Suprapubic skin (tissue), 4 donors: ENCODE measurements around the gene NHSL1. TPM values are rescaled to one million over a fixed set of nuclear protein-coding genes. Genes with fewer than 3 reads are reported as not detected.

Experiments
- DNase-seq, 2 donors: peaks; one replicate each; pipeline ENCODE4 v3.0.0-alpha.2; 2019; ENCODE audit warnings: low spot score in 2 of 2
- H3K27ac ChIP-seq: fragments of 200-600 bp; sonication (generic); one replicate; pipeline ENCODE4 v1.5.1; 2019
- H3K27me3 ChIP-seq: fragments of 200-600 bp; sonication (generic); one replicate; pipeline ENCODE4 v1.5.1; 2019
- H3K36me3 ChIP-seq: fragments of 200-600 bp; sonication (generic); one replicate; pipeline ENCODE4 v1.5.1; 2019
- H3K4me1 ChIP-seq: fragments of 200-600 bp; sonication (generic); one replicate; pipeline ENCODE4 v1.5.1; 2019
- H3K4me3 ChIP-seq: fragments of 200-600 bp; sonication (generic); one replicate; pipeline ENCODE4 v1.5.1; 2019; ENCODE audit warnings: mild to moderate bottlenecking
- H3K9me3 ChIP-seq: fragments of 200-600 bp; sonication (generic); one replicate; pipeline ENCODE4 v1.5.1; 2019
- EP300 ChIP-seq: sonication (generic); formaldehyde crosslinking; IDR thresholded peaks from one replicate; pipeline ENCODE4 v1.6.1; 2017; ENCODE audit warnings: antibody characterized with exemption
- POLR2A ChIP-seq, 2 donors: fragments of 450-650 bp; IDR thresholded peaks; one replicate each; pipeline ENCODE4 v1.6.1; 2017; ENCODE audit warnings: antibody characterized with exemption in 2 of 2, mild to moderate bottlenecking in 2 of 2, moderate library complexity in 2 of 2
- POLR2AphosphoS5 ChIP-seq, 3 donors: sonication (generic); formaldehyde crosslinking; IDR thresholded peaks; one replicate each; pipeline ENCODE4 v1.6.1; 2017; ENCODE audit warnings: antibody characterized with exemption in 3 of 3
- WGBS: methylation state at CpG from one replicate; pipeline ENCODE4 v1.1.5; 2018; 5-methylcytosine and 5-hydroxymethylcytosine counted together
- total RNA-seq, 4 donors: library from RNA; depleted of rRNA; stranded (reverse); fragments of >200 nt; gene quantifications; one replicate each; pipeline ENCODE4 v1.1.0, GENCODE V29; 2016
- TF ChIP-seq, protein P1 (sequence below), 2 donors: fragments of 200-600 bp in 1 of 2; fragments of 450-650 bp in 1 of 2; sonication (generic) in 1 of 2; IDR thresholded peaks; one replicate each; pipeline ENCODE4 v1.5.1; 2016 to 2019; ENCODE audit warnings: antibody characterized with exemption in 2 of 2, mild to moderate bottlenecking in 1 of 2, moderate library complexity in 1 of 2

NHSL1 gene
- total RNA-seq, 4 donors from 2014 or later, result 62.6 to 105 (median 79.8) TPM

DNA sequence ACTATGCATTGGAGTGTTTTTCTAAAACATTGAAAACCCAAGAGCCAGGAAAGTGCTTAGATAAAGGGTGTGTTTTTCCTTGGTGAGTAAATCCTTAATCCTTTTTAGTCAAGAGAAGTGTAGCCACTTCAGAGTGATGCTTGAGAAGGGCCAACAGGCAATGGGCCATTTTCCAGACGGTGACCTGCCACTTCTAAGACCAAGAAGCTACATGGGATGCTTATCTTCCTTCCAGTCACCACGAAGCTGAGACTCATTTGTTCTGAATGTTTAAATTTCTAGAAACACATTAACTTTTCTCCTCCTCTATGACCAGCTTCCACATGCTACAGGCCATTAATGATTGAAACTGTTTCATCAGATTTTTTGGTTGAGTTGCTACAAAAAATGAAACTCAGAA is 34.4 kb upstream of the NHSL1 start:
- WGBS, result 94% methylated on average over 2 of the region's 2 CpGs

DNA sequence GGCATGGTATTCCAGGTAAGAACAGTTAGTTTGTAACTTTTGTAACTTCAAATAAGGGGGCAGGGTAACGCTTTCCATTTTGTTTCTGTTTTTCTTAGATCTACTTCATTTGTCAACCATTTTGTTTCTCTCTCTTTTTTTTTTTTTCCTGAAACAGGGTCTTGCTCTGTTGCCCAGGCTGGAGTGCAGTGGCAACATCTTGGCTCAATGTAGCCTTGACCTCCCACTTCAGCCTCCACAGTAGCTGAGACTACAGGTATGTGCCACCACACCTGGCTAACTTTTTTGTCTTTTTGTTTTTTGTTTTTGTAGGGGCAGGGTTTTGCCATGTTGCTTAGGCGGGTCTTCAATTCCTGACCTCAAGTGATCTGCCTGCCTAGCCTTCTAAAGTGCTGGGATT is 32.1 kb upstream of the NHSL1 start:
- no peak for DNase-seq
- H3K4me3 ChIP-seq, result no peak overlapping the region
- H3K27ac ChIP-seq, result no peak overlapping the region
- no peaks in the 10 kb centered on the region for H3K27me3 ChIP-seq
- no peaks in the 10 kb centered on the region for H3K4me1 ChIP-seq
- TF ChIP-seq EP300 (no peak), POLR2AphosphoS5 (IDR thresholded peaks at IDR 0.05) (no peak), POLR2A (IDR thresholded peaks at IDR 0.05) (no peak)
- TF ChIP-seq, protein P1, sequence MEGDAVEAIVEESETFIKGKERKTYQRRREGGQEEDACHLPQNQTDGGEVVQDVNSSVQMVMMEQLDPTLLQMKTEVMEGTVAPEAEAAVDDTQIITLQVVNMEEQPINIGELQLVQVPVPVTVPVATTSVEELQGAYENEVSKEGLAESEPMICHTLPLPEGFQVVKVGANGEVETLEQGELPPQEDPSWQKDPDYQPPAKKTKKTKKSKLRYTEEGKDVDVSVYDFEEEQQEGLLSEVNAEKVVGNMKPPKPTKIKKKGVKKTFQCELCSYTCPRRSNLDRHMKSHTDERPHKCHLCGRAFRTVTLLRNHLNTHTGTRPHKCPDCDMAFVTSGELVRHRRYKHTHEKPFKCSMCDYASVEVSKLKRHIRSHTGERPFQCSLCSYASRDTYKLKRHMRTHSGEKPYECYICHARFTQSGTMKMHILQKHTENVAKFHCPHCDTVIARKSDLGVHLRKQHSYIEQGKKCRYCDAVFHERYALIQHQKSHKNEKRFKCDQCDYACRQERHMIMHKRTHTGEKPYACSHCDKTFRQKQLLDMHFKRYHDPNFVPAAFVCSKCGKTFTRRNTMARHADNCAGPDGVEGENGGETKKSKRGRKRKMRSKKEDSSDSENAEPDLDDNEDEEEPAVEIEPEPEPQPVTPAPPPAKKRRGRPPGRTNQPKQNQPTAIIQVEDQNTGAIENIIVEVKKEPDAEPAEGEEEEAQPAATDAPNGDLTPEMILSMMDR (IDR thresholded peaks at IDR 0.05), result no peak
- 100% methylated on average over 2 of the region's 2 CpGs for WGBS
- H3K9me3 ChIP-seq, result no peaks in the 10 kb centered on the region
- H3K36me3 ChIP-seq, result no peaks in the 10 kb centered on the region

More for the DNA sequence above, 34.4 kb upstream of the NHSL1 start:
- Histone ChIP-seq H3K27ac (no peak overlapping the region), H3K36me3 (no peaks in the 10 kb centered on the region), H3K4me1 (peaks cover 7% of the 10 kb centered on the region), H3K27me3 (no peaks in the 10 kb centered on the region), H3K9me3 (no peaks in the 10 kb centered on the region), H3K4me3 (no peak overlapping the region)
- TF ChIP-seq, protein P1 (IDR thresholded peaks at IDR 0.05), result no peak
- TF ChIP-seq POLR2AphosphoS5 (IDR thresholded peaks at IDR 0.05) (no peak), EP300 (no peak), POLR2A (IDR thresholded peaks at IDR 0.05) (no peak)
- no peak for DNase-seq

DNA sequence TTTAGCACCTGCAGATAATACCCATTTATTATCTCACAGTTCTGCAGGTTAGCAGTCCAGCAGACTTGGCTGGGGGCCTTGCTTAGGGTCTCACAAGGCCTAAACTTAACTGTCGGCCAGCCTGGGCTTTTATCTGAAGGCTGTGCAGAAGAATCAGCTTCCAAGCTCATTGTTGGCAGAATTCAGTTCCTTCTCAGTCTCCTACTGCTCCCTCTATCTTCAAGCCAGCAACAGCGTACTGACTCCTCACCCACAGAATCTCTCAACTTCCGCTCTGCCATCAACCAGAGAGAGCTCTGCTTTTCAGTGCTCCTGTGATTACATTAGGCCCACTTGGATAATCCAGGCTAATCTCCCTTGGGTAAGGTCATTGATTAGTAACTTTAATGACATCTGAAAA is 30.2 kb upstream of the NHSL1 start:
- H3K9me3 ChIP-seq, result no peaks in the 10 kb centered on the region
- H3K27ac ChIP-seq, result no peak overlapping the region
- TF ChIP-seq POLR2AphosphoS5 (IDR thresholded peaks at IDR 0.05) (no peak), POLR2A (IDR thresholded peaks at IDR 0.05) (no peak), EP300 (no peak)
- TF ChIP-seq, protein P1 (IDR thresholded peaks at IDR 0.05), result no peak
- H3K27me3 ChIP-seq, result no peaks in the 10 kb centered on the region
- H3K36me3 ChIP-seq, result no peaks in the 10 kb centered on the region
- H3K4me3 ChIP-seq, result no peak overlapping the region
- DNase-seq, result no peak
- no peaks in the 10 kb centered on the region for H3K4me1 ChIP-seq
- 91% methylated on average over 3 of the region's 3 CpGs for WGBS

DNA sequence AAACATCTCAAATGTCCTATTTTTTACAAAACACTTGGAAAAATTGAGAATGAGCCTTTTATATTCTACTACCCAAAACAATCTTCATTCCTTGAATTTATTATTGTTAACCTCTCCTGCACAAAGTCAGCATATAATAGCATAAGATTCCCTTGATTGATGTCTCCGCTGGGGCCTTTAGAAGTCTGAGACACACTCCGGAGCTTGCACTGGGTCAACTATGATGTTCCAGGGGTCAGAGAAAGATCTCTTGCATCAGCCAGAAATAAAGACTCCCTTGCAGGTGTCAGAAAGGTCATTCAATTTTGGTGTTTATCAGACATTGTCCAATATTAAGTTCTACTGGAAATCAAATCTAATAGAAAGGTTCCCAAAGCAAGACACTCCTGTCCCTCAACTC is 29.7 kb upstream of the NHSL1 start:
- TF ChIP-seq, protein P1 (IDR thresholded peaks at IDR 0.05), result no peak
- TF ChIP-seq POLR2AphosphoS5 (IDR thresholded peaks at IDR 0.05) (no peak), POLR2A (IDR thresholded peaks at IDR 0.05) (no peak), EP300 (no peak)
- no peak overlapping the region for H3K4me3 ChIP-seq
- no peak for DNase-seq
- H3K27me3 ChIP-seq, result no peaks in the 10 kb centered on the region
- no peaks in the 10 kb centered on the region for H3K4me1 ChIP-seq
- no peaks in the 10 kb centered on the region for H3K9me3 ChIP-seq
- H3K36me3 ChIP-seq, result no peaks in the 10 kb centered on the region
- H3K27ac ChIP-seq, result no peak overlapping the region
- 83% methylated on average over 2 of the region's 2 CpGs for WGBS

DNA sequence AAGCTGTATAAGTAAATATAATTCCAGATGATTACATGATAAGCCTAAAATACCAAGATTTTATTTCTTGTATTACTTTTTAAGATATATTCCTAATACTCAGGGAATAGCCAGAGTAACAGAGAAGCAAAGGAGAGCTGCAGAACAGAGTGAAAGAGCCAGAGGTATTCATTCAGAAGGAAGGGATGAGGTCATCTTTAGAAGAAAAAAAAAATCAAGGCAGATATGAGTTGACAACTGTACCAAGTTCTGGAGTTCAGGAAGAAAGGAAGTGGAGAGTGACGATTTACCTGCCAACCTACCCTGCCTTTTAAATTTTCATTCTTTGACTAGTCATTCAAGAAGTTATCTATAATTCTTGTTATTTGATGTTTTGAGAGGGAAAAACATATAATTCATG is 28.8 kb upstream of the NHSL1 start:
- Histone ChIP-seq H3K27me3 (no peaks in the 10 kb centered on the region), H3K4me3 (no peak overlapping the region), H3K27ac (no peak overlapping the region), H3K4me1 (no peaks in the 10 kb centered on the region), H3K9me3 (no peaks in the 10 kb centered on the region), H3K36me3 (no peaks in the 10 kb centered on the region)
- WGBS, result 52% methylated on average over 1 of the region's 1 CpG
- no peak for DNase-seq
- TF ChIP-seq EP300 (no peak), POLR2AphosphoS5 (IDR thresholded peaks at IDR 0.05) (no peak), POLR2A (IDR thresholded peaks at IDR 0.05) (no peak)
- TF ChIP-seq, protein P1 (IDR thresholded peaks at IDR 0.05), result no peak
